K562 (cell line): Measurements from ENCODE around the gene CENPU. TPM values are rescaled to one million over a fixed set of nuclear protein-coding genes. Genes with fewer than 3 reads are reported as not detected.

ENCODE experiments used
- ATF4 ChIP-seq: fragments of 450-650 bp; formaldehyde crosslinking; IDR thresholded peaks from 2 replicates; pipeline ENCODE4 v1.4.0; 2022; ENCODE audit warnings: mild to moderate bottlenecking, moderate library complexity
- CREB3L1 ChIP-seq: fragments of 450-650 bp; IDR thresholded peaks from 2 replicates; pipeline ENCODE4 v1.6.1; 2014; ENCODE audit warnings: low read depth, mild to moderate bottlenecking, moderate library complexity, borderline replicate concordance
- DACH1 ChIP-seq: fragments of 450-650 bp; IDR thresholded peaks from 2 replicates; pipeline ENCODE4 v1.6.1; 2018; ENCODE audit not compliant: partially characterized antibody
- ETV6 ChIP-seq, 3 experiments: fragments of 150-350 bp in 1 of 3; sonication (generic) in 1 of 3; formaldehyde crosslinking in 1 of 3; IDR thresholded peaks; 2 replicates each; pipeline versions ENCODE4 v1.6.1 to v1.8.0; 2014 to 2022; ENCODE audit warnings: borderline replicate concordance in 2 of 3, low read depth in 2 of 3, antibody characterized with exemption in 1 of 3, low read length in 1 of 3, mild to moderate bottlenecking in 1 of 3, missing genetic modification reagents in 1 of 3
- FOXP1 ChIP-seq: sonication (generic); formaldehyde crosslinking; IDR thresholded peaks from 2 replicates; pipeline ENCODE4 v1.8.0; 2022; ENCODE audit warnings: mild to moderate bottlenecking, missing genetic modification reagents
- GABPB2 ChIP-seq: fragments of 250-450 bp; sonication (Bioruptor Pico); conservative IDR thresholded peaks from 2 replicates; pipeline ENCODE4 v1.5.1; 2021; ENCODE audit warnings: mild to moderate bottlenecking
- ID3 ChIP-seq, 2 experiments: fragments of 250-450 bp in 1 of 2; fragments of 450-650 bp in 1 of 2; sonication (Bioruptor Pico) in 1 of 2; IDR thresholded peaks; 2 replicates each; pipeline versions ENCODE4 v1.6.1 to v1.8.0; 2016 to 2021; ENCODE audit warnings: mild to moderate bottlenecking in 2 of 2, moderate library complexity in 2 of 2, missing compliant biosample characterization in 1 of 2, missing genetic modification characterization in 1 of 2
- RFX1 ChIP-seq: fragments of 450-650 bp; IDR thresholded peaks from 2 replicates; pipeline ENCODE4 v1.6.1; 2016; ENCODE audit warnings: mild to moderate bottlenecking, moderate library complexity
- RFX5 ChIP-seq: IDR thresholded peaks from 2 replicates; pipeline ENCODE4 v1.6.1; 2011; ENCODE audit warnings: low read depth, mild to moderate bottlenecking, improper control_type of control experiment, low read length
- STAT6 ChIP-seq: sonication (generic); formaldehyde crosslinking; IDR thresholded peaks from 2 replicates; pipeline ENCODE4 v1.8.1; 2023; ENCODE audit warnings: mild to moderate bottlenecking, missing genetic modification reagents
- ZBTB34 ChIP-seq: fragments of 250-450 bp; sonication (Bioruptor Pico); IDR thresholded peaks from 2 replicates; pipeline ENCODE4 v1.8.0; 2021; ENCODE audit warnings: mild to moderate bottlenecking, moderate library complexity
- ZKSCAN1 ChIP-seq: fragments of 150-350 bp; IDR thresholded peaks from 2 replicates; pipeline ENCODE4 v1.6.1; 2016; ENCODE audit warnings: low read depth, low read length
- ZNF398 ChIP-seq: fragments of 250-450 bp; sonication (Bioruptor Pico); IDR thresholded peaks from 2 replicates; pipeline ENCODE4 v1.8.0; 2021; ENCODE audit warnings: moderate library complexity, mild to moderate bottlenecking, inconsistent platforms
- ZNF589 ChIP-seq: fragments of 200-800 bp; sonication (Bioruptor generic); IDR thresholded peaks from 2 replicates; pipeline ENCODE4 v1.6.1; 2016; ENCODE audit warnings: low read depth, missing genetic modification characterization, missing compliant biosample characterization
- ZNF780A ChIP-seq: fragments of 250-450 bp; sonication (Bioruptor Pico); IDR thresholded peaks from 2 replicates; pipeline ENCODE4 v1.5.0; 2021; ENCODE audit warnings: mild to moderate bottlenecking
- polyA plus RNA-seq, 8 experiments: library from polyadenylated mRNA; depleted of rRNA in 4 of 8; stranded (reverse) in 5 of 8; unstranded in 3 of 8; fragments of >200 nt; fragmentation: Nextera tagmentation in 2 of 8; fragmentation: Illumina TruSeq in 1 of 8; extraction: Ambion mirVana in 2 of 8; extraction: Trizol in 1 of 8; gene quantifications; 2 replicates each; pipeline versions ENCODE4 v1.2.1 to v1.2.3, GENCODE V29; 2011 to 2014; ENCODE audit warnings: inconsistent platforms in 1 of 8, missing spikeins in 1 of 8
- total RNA-seq, 7 experiments: library from RNA; depleted of rRNA in 6 of 7; stranded (reverse); fragments of >200 nt in 6 of 7; fragmentation: Illumina TruSeq in 2 of 7; extraction: Trizol in 2 of 7; gene quantifications; 2 replicates each; pipeline versions ENCODE4 v1.2.1 to v1.2.3, GENCODE V29; 2011 to 2021; ENCODE audit warnings: low replicate concordance in 1 of 7

CENPU gene
- total and polyA plus RNA-seq, 9 of the 15 experiments (the other 6 are each of a cell fraction or from before 2014, with no cell fraction given): 39.4 to 98.7 (median 84.3) TPM

- TF ChIP-seq ZKSCAN1: peak; percentile 79
- TF ChIP-seq RFX5: peak; percentile 90
- TF ChIP-seq ID3 (CRISPR knock-in tag; IDR thresholded peaks at IDR 0.05): no peak
- peak; percentile 78 for TF ChIP-seq ID3 (tag; IDR thresholded peaks at IDR 0.05)
- peak; percentile 92 for TF ChIP-seq CREB3L1
- TF ChIP-seq RFX1: peak; percentile 41; the same call in 1 of the 2 replicates
- TF ChIP-seq STAT6 (CRISPR knock-in tag): no peak
- TF ChIP-seq FOXP1 (CRISPR knock-in tag): peak; percentile 78
- TF ChIP-seq ATF4 (CRISPR knock-in tag): 0 out of 2 replicates have a peak, but pooled peaks have one; percentile 7
- no peak for TF ChIP-seq ZBTB34 (CRISPR knock-in tag)
- peak; percentile 86 for TF ChIP-seq ZNF589 (CRISPR knock-in tag)
- no peak for TF ChIP-seq ZNF780A (CRISPR knock-in tag)
- TF ChIP-seq DACH1: peak; percentile 81
- no peak for TF ChIP-seq ZNF398
- no peak for TF ChIP-seq GABPB2 (CRISPR knock-in tag)
- peak in 1 of 2 experiments; percentile 49; a peak in 2 of 4 replicates for TF ChIP-seq ETV6 (IDR thresholded peaks at IDR 0.05; ENCODE audit: borderline replicate concordance in 1 of 2, low read depth in 2 of 2, low read length in 1 of 2)
- TF ChIP-seq ETV6 (CRISPR knock-in tag; IDR thresholded peaks at IDR 0.05; ENCODE audit: borderline replicate concordance): peak; percentile 69; the same call in 1 of the 2 replicates
Observed at GRCh38 chr4:184733654-184734524, at the start of gene CENPU (continued).
